ENCODE data around the gene TNNC1.
A peak's percentile ranks its signal among the peaks of the same experiment; 100 is the strongest.

TNNC1 gene

DNA sequence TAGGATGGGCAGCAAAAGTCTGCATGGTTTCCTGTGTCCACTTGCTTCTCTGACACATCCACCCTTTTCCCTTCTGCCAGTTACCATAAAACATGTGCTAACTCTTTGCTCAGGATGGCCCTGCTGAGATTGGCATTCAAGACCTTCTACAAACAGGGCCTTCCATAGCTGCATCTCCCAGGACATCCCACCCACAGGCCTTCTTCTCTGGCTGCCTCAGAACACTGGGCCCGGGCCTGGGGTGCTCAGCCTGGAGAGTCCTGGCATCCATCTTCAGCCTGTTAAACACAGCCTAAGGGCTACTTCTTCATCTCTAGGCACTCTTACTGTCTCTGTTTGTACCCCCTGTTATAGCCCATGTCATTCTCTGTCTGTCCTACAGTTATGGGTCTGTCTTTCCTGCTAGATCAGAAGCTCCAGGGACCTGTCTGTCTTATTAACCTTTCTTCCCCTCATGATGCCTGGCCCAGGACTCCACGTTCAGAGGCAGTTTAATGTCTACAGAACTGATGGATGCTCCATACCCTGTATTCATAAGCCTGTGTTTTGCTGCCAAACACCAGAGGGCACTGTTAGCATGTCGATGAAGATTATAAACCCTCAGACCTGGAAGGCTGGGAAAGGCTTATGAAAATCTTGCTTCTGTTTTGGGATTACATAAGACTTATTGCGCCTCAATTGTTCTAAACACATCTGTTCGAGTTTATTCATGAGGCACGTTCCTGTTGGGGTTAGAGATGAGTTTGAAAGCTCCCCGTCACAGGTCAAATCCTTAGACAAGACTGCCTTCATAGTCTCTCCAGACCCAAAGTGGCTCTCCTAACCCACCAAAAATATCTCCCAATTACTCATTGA lies 25.5 kb downstream of the TNNC1 start:
- DNase-seq = peak; percentile 40 to 53

DNA sequence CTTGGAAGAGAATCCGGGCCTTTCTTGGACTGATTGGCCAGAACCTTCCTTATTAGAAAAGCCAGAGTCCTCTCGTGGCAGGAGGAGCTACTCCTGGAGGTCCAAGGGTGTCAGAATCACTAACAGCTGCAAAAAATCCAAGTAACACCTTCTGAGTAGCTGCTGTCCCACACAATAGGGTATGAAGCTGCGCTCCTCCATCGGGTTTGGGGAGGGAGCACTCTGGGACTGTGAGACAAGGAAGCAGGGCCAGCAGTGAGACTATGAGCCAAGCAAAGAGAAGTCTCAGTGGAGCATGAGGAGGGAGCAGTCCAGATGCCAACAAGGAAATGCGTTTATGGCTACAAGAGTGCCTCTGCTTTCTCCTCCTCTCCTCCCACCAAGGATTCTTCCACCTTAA lies 30.7 kb downstream of the TNNC1 start:
- no peak for DNase-seq

- DNase-seq = no peak
These were observed 31.2 kb downstream of the TNNC1 start for GRCh38 chr3:52422669-52423068.

GRCh38 chr3:52420388-52420787 lies 33.5 kb downstream of the TNNC1 start:
- DNase-seq = no peak

DNA sequence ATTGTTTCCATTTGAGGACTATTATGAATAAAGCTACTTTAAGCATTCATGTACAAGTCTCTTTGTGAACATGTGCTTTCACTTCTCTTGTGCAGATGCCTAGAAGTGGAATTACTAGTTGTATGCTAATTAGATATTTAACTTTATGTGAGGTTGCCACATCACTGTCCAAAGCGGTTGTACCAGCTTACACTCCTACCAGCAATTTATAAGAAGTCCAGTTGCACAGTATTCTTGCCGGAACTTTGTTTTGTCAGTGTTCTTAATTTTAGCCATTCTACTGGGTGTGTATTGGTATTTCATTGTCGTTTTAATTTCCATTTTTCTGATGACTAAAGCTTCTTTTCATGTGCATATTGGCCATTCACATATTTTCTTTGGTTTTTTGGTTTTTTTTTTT lies 38.0 kb downstream of the TNNC1 start:
- no peak for DNase-seq

DNA sequence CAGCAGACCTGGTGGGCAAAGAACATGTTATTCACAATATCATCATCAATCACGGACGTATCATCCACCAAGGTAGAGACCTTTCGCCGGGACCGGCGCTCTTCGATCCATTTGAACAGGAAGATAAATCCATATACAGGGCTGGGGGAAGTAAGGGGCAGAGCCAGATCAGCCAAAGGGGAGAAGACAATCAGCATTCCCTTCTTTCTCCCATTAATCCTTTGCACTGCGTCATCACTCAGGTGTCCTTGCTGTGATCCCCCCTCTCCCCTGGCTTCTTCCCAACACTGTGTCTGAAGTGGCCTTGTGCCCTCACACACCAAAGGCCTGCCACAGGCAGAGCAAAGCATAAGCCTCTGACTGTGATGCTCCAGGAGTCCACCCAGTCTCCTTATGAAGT lies 45.4 kb downstream of the TNNC1 start:
- DNase-seq = no peak

DNA sequence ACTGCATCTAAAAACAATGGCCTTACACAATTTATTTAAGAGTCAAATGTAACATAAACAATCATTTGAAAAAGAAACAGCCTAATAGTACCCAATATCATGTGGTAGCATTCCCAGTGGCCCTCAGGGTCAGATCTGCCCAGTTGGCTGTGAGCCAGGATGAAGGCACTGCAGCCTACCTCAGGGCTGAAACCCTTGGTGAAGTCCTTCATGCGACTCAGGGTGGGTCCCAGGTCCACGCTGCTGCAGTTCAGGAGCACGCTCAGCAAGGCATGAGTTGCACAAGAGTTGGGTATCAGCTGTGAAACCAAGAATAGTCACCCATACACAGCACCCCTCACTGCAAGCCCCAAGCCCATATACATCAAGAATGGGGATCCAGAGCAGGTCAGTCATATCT lies 46.1 kb downstream of the TNNC1 start:
- no peak for DNase-seq

DNA sequence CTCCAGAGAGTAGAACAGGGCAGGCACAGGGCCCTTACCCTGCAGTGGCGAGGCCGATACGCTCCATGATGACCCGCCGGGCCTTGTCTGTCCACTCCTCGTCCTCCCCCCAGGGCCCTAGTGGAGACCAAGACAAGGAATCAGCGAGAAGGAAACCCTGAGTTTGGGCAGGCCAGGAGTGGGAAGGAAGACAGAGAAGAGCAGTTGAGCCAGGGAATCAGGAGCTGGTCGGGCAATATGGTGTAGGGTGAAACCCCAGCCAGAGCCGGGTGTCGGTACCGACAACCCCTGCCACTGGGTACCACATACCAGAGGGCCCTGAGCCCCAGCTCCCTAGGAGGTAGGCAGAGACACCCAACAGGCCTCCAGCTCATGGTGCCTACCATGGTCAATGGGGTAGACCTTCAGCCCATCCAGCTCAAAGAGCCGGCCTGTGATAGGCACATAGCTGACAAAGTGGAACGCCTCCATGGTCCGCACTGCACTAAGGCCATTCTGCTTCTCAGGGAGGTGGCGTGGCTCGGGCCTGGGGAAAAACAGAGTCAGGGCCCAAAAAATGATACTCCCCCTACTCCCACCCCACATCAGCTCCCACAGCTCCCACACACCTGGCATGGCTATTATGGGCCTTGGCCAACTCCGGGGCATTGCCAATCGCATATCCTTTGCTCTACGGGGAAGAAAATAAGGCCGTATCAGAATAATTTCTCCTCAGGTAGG lies 46.9 kb downstream of the TNNC1 start:
- no peak for DNase-seq

- DNase-seq = no peak
These were observed 47.6 kb downstream of the TNNC1 start for GRCh38 chr3:52406231-52406661.

DNA sequence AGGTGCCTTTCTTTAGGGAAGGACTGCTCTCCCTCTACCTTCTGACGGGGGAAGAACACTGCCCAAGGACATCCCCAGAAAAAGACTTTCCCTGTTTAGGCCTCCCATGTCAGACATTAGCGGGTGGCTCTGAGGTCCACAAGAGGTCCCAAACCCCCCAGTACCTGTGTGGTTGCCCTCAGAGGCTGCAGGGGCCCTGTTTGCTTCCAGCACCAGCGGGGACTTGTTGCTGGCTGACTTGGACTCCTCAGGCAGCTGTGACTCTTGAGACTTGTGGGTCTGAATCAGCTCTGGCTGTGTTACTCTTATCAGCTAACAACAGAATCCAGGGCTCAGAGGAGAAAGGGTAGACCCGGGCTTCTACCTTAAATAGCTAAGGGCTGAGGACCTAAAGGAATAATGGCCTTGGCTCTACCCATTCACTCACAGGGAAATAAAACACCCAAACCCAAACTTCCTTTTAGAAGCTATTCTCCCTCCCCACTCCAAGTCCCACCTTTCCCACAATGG lies 48.2 kb downstream of the TNNC1 start:
- no peak for DNase-seq

GRCh38 chr3:52405066-52405465 lies 48.8 kb downstream of the TNNC1 start:
- DNase-seq = no peak

DNA sequence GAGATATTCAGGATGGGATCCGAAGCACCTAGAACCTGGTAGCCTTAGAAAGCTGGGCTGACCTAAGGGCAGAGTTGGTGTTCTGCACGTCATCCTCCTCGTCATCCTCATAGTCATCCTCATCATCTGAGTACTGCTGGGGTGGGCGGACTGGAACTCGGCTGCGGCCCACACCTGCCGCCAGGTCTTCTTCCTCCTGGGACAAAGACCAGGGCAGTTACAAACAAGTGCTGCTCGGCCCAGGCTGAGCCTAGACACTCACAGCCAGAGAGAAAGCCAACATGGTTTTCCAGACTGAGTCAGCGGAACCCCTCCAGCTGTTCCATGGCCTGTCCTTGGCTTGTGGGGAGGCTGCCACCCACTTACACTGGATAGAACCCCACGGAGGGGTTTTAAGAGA lies 49.5 kb downstream of the TNNC1 start:
- no peak for DNase-seq

- DNase-seq = no peak
These were observed 49.9 kb downstream of the TNNC1 start for GRCh38 chr3:52403955-52404354.

DNA sequence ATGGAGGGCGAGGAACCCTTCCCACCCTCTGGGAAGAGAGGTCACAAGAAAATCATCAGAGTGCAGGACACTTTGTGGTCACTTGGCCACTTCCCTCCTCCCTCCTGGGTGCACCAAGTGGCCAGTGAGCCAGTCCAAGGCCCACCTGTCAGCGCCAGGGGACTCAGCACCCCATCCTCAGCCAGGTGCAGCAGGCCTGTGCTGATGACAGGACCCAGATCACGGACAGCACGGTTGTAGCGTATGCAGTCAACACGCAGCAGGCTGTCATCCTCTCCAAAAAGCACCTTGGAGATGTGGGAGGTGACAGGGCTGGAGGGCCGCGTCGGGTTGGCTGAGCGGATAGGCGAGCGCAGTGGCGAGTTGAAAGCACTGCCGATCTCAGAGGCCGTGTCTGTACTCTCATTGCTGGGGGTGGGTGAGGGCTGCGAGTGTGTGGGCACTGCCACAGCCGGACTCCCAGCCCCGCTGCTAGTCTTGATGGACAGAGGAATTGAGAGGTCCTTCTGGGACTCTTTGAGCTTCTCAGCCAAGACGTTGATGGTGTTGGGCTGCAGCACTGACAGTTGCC lies 50.5 kb downstream of the TNNC1 start:
- no peak for DNase-seq

DNA sequence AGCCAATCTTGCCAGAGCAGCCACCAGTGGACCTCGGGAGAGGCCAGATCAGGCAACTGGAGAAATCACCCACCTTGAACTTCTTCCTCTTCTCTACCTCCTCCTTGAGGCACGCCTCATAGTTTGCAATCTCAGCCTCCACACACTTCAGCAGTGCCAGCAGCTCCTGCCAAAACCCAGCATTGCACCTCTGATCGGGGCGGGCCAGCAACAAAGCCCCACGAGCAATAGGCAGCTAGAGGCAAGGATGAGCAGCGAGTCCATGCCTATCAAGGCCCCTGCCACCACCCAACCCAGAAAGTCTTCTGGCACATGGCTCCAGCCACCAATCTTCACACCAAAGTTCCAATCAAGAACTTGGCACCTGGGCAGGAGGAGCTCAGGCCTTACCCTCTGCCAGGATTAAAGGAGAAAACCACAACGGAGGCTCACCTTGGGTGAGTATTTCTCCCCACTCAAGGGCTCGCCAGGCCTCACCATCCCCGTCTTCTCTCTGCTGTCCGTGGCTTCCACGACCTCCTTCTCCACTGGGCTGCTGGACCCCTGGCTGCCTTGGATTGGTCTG lies 51.1 kb downstream of the TNNC1 start:
- no peak for DNase-seq

DNA sequence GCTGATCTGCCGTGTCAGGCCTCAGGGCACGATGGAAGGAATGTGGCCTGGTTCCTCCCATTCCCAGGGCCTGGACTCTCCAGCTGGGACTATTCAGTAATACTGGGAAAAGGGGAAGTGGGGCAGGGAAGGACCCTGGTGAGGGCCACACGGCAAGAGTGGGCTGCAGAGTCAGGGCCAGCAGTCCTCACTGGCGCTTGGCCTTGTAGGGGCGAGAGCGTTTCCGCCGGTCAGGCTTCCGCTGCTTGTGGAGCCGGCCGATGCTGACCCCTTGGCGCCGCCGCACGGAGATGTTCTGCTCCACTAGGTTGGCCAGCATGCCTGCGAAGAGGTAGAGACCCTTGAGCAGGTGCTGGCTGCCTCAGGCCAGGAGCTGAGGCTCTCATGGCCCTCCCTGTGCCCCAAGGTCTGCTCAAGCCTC lies 51.7 kb downstream of the TNNC1 start:
- DNase-seq = no peak

DNA sequence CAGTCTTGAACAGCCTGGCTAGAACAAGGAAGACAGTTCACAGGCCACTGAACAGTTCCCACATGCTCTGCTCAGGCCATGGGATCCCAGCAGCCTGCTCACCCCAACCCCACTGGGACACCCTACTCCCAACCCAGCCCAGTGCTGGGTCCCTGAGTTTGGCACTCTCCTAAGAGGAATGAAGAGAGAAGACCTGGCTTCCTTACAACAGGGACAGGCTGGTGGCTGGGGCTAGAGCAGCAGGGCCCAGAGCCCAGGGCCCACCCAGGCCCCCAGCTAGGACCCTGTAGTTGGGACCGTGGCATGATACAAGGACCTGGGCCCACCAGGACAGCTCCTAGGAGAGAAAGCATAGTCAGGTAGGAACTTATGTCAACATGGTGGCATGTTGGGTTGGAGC lies 52.3 kb downstream of the TNNC1 start:
- no peak for DNase-seq
